GM12878 (cell line): ENCODE measurements around the gene CSMD2. TPM values are rescaled to one million over a fixed set of nuclear protein-coding genes. Genes with fewer than 3 reads are reported as not detected.

Source experiments
- ATAC-seq: fragments of 200-7000 bp; cut with Tn5 transposase; 3 replicates; pipeline ENCODE4 v1.9.1; 2020; ENCODE audit warnings: mild to moderate bottlenecking, moderate library complexity
- BruUV-seq: library from RNA; stranded (reverse); fragments of 400-500 nt; replicated peaks from 2 replicates; lab custom pipeline; 2021; lab: Mats Ljungman, UMichigan
- CTCF ChIA-PET: fragments of 300-600 bp; sonication (Branson Sonifier 250); formaldehyde crosslinking; extraction: SDS; loops from one replicate; lab custom pipeline; 2021; ENCODE audit warnings: inconsistent platforms; lab: Yijun Ruan, JAX
- POLR2A ChIA-PET: fragments of 350-600 bp; formaldehyde crosslinking; extraction: SDS; loops from one replicate; lab custom pipeline; 2021; ENCODE audit warnings: inconsistent platforms; lab: Charles Lee
- RAD21 ChIA-PET: fragments of 300-600 bp; sonication (Branson Sonifier 250); formaldehyde crosslinking; loops from one replicate; lab custom pipeline; 2023; ENCODE audit warnings: antibody characterized with exemption; ENCODE audit not compliant: unreplicated experiment; lab: Charles Lee
- SMC1A ChIA-PET: fragments of 300-600 bp; sonication (Branson Sonifier 250); formaldehyde crosslinking; loops from one replicate; lab custom pipeline; 2023; ENCODE audit not compliant: unreplicated experiment, uncharacterized antibody; lab: Charles Lee
- DNase-seq: peaks from one replicate; pipeline ENCODE4 v3.0.0-alpha.2; 2011; ENCODE audit warnings: low read depth, low spot score
- FAIRE-seq: peaks from 3 replicates; lab custom pipeline; 2011; peaks lifted over from hg19 to GRCh38; lab: Jason Lieb, UNC
- H2AFZ ChIP-seq: 2 replicates; pipeline ENCODE4 v1.6.0; 2011; ENCODE audit warnings: low read depth, low read length, control low read depth; ENCODE audit not compliant: control insufficient read depth
- H3K27ac ChIP-seq: 2 replicates; pipeline ENCODE4 v1.5.1; 2011; ENCODE audit warnings: control low read depth; ENCODE audit not compliant: control insufficient read depth, insufficient read depth
- H3K27me3 ChIP-seq, 2 experiments: replicated peaks in 1 of 2; 2 replicates each; pipeline versions ENCODE4 v1.6.0 to v1.6.1; 2011; ENCODE audit warnings: low read length in 1 of 2; ENCODE audit not compliant: control insufficient read depth in 2 of 2, insufficient read depth in 2 of 2
- H3K36me3 ChIP-seq, 2 experiments: 2 replicates each; pipeline ENCODE4 v1.5.1; 2011; ENCODE audit warnings: low read length in 1 of 2; ENCODE audit not compliant: control insufficient read depth in 2 of 2, insufficient read depth in 2 of 2
- H3K4me1 ChIP-seq: 2 replicates; pipeline ENCODE4 v1.6.1; 2011; ENCODE audit warnings: mild to moderate bottlenecking, low read length, moderate library complexity, mixed read lengths; ENCODE audit not compliant: control insufficient read depth, insufficient read depth
- H3K4me2 ChIP-seq: 2 replicates; pipeline ENCODE4 v1.6.0; 2011; ENCODE audit warnings: control low read depth; ENCODE audit not compliant: control insufficient read depth, insufficient read depth
- H3K4me3 ChIP-seq: fragments of 200-600 bp; sonication (generic); 2 replicates; pipeline ENCODE4 v1.5.1; 2016
- H3K79me2 ChIP-seq: 2 replicates; pipeline ENCODE4 v1.6.0; 2011; ENCODE audit warnings: low read length; ENCODE audit not compliant: control insufficient read depth, insufficient read depth
- H3K9ac ChIP-seq: 2 replicates; pipeline ENCODE4 v1.8.0; 2011; ENCODE audit warnings: low read length, control low read depth, mixed read lengths; ENCODE audit not compliant: control insufficient read depth, insufficient read depth
- H3K9me3 ChIP-seq: replicated peaks from 3 replicates; pipeline ENCODE4 v1.5.1; 2011; ENCODE audit warnings: mild to moderate bottlenecking, low read length; ENCODE audit not compliant: control insufficient read depth, insufficient read depth
- H4K20me1 ChIP-seq: 2 replicates; pipeline ENCODE4 v1.6.0; 2011; ENCODE audit not compliant: control insufficient read depth, insufficient read depth
- BCL3 ChIP-seq: IDR thresholded peaks from 2 replicates; pipeline ENCODE4 v1.6.1; 2011; ENCODE audit warnings: borderline replicate concordance, low read depth, mild to moderate bottlenecking, moderate library complexity, low read length; ENCODE audit not compliant: insufficient read depth, poor library complexity, severe bottlenecking
- CEBPB ChIP-seq, 2 experiments: fragments of 150-350 bp in 1 of 2; IDR thresholded peaks; 2 replicates each; pipeline ENCODE4 v1.6.1; 2012 to 2014; ENCODE audit warnings: low read depth in 2 of 2, low read length in 2 of 2, borderline replicate concordance in 1 of 2, inconsistent platforms in 1 of 2
- CREM ChIP-seq: IDR thresholded peaks from 2 replicates; pipeline ENCODE4 v1.6.1; 2014; ENCODE audit warnings: antibody characterized with exemption, low read depth
- E2F8 ChIP-seq: fragments of 450-650 bp; IDR thresholded peaks from 2 replicates; pipeline ENCODE4 v1.6.1; 2018; ENCODE audit warnings: mild to moderate bottlenecking, low read depth, moderate library complexity; ENCODE audit not compliant: partially characterized antibody
- JUNB ChIP-seq: IDR thresholded peaks from 2 replicates; pipeline ENCODE4 v1.6.1; 2016; ENCODE audit warnings: antibody characterized with exemption, mild to moderate bottlenecking
- RELA ChIP-seq: fragments of 450-650 bp; IDR thresholded peaks from 2 replicates; pipeline ENCODE4 v1.8.0; 2014; ENCODE audit warnings: borderline replicate concordance; ENCODE audit not compliant: partially characterized antibody
- SMAD5 ChIP-seq: IDR thresholded peaks from 2 replicates; pipeline ENCODE4 v1.6.1; 2016; ENCODE audit warnings: antibody characterized with exemption, low read depth
- STAT3 ChIP-seq: IDR thresholded peaks from 2 replicates; pipeline ENCODE4 v1.6.1; 2011; ENCODE audit warnings: low read depth, low read length, improper control_type of control experiment
- WGBS: methylation state at CpG from one replicate; pipeline ENCODE4 v1.1.6; 2016; ENCODE audit warnings: low lambda C conversion rate; ENCODE audit not compliant: insufficient replicate concordance, insufficient coverage; ENCODE audit errors: missing lambda C conversion rate; 5-methylcytosine and 5-hydroxymethylcytosine counted together
- in situ Hi-C: fragments of 300-500 bp; cut with MboI; formaldehyde crosslinking; loops from 9 replicates; pipeline ENCODE4 v1.14.3; 2018; ENCODE audit warnings: mixed read lengths
- intact Hi-C: fragments of 100-400 bp; cut with micrococcal nuclease; formaldehyde crosslinking; loops from one replicate; pipeline ENCODE4 v1.14.2; 2022; ENCODE audit not compliant: unreplicated experiment
- polyA plus RNA-seq, 11 experiments: library from polyadenylated mRNA; depleted of rRNA in 4 of 11; unstranded in 6 of 11; stranded (reverse) in 5 of 11; fragments of >200 nt; fragmentation: Nextera tagmentation in 4 of 11; fragmentation: Illumina TruSeq in 1 of 11; extraction: Ambion mirVana in 4 of 11; extraction: Trizol in 1 of 11; gene quantifications; 1 replicate in 1 of 11; 2 replicates in 10 of 11; pipeline versions ENCODE4 v1.2.1 to v1.2.3, GENCODE V29; 2011 to 2016; ENCODE audit warnings: inconsistent platforms in 2 of 11, missing spikeins in 2 of 11, low read depth in 1 of 11
- total RNA-seq, 4 experiments: library from RNA; depleted of rRNA in 3 of 4; stranded (reverse); fragments of >200 nt in 3 of 4; fragmentation: Illumina TruSeq in 1 of 4; extraction: Trizol in 1 of 4; gene quantifications; 2 replicates each; pipeline versions ENCODE4 v1.2.1 to v1.2.3, GENCODE V29; 2013 to 2021

The CSMD2 gene
- total and polyA plus RNA-seq, 10 of the 15 experiments (the other 5 are each of a cell fraction or from before 2014, with no cell fraction given), result under 0.01 TPM; not detected in 9

GRCh38 chr1:34128186-34128889 is 36.7 kb downstream of the CSMD2 start:
- Histone ChIP-seq H4K20me1 (no peaks in the 10 kb centered on the region), H3K27me3 (no peaks in the 10 kb centered on the region), H3K4me1 (no peaks in the 10 kb centered on the region), H3K79me2 (no peaks in the 10 kb centered on the region), H3K4me3 (no peak overlapping the region), H3K4me2 (no peak overlapping the region)
- ChIA-PET SMC1A (no interaction called here), RAD21 (no interaction called here), CTCF (no interaction called here), POLR2A (no interaction called here)
- ATAC-seq, result no peak
- in situ Hi-C loops, result no loop called here
- intact Hi-C loops, result no loop called here
- 35% methylated on average over 13 of the region's 13 CpGs for WGBS
- TF ChIP-seq RELA, result no peak
- TF ChIP-seq, all 136 proteins: peak for 0
- DNase-seq (no peak), FAIRE-seq (no peak)
- Histone ChIP-seq H3K9ac (no peak overlapping the region), H3K9me3 (no peaks in the 10 kb centered on the region), H3K27ac (no peak overlapping the region), H2AFZ (no peak overlapping the region), H3K36me3 (no peaks in the 10 kb centered on the region)
- BruUV-seq, result no TSS peak

GRCh38 chr1:34127006-34128000 is 37.7 kb downstream of the CSMD2 start:
- no peaks in the 10 kb centered on the region for H4K20me1 ChIP-seq
- in situ Hi-C loops, result no loop called here

More at GRCh38 chr1:34127006-34128000, 37.7 kb downstream of the CSMD2 start:
- H3K4me2 ChIP-seq, result no peak overlapping the region
- TF ChIP-seq STAT3 (no peak), CREM (no peak), SMAD5 (no peak), E2F8 (no peak), BCL3 (no peak), JUNB (no peak), CEBPB (IDR thresholded peaks at IDR 0.05; ENCODE audit: borderline replicate concordance in 1 of 2, low read depth in 2 of 2, low read length in 2 of 2) (no peak)
- TF ChIP-seq, all 136 proteins: peak for 0
- CTCF ChIA-PET, result interaction anchor here (0.7 kb wide), 1 partner anchor 302 kb away, joined by 3 read pairs; no protein-coding TSS in a partner anchor
- Histone ChIP-seq H3K9ac (no peak overlapping the region), H3K4me1 (no peaks in the 10 kb centered on the region), H3K27me3 (no peaks in the 10 kb centered on the region), H3K9me3 (no peaks in the 10 kb centered on the region), H3K4me3 (no peak overlapping the region), H3K36me3 (no peaks in the 10 kb centered on the region), H3K79me2 (no peaks in the 10 kb centered on the region), H3K27ac (no peak overlapping the region), H2AFZ (no peak overlapping the region)
- POLR2A ChIA-PET, result no interaction called here
- ATAC-seq (no peak), FAIRE-seq (no peak), DNase-seq (no peak)
- 31% methylated on average over 15 of the region's 15 CpGs for WGBS
- BruUV-seq, result no TSS peak
- SMC1A ChIA-PET, result no interaction called here
- RAD21 ChIA-PET, result no interaction called here
- intact Hi-C loops, result no loop called here
